Stimulated activated CD4-positive, alpha-beta T cell treated with anti-CD3 and anti-CD28 coated beads, Interleukin-4, amount 100 ng/mL, for 48 hours (primary cell): ENCODE results near the gene NADK.
"Not testable (repeated sequence)": the region's sequence is repeated elsewhere in the genome, so short reads cannot be mapped to it uniquely, and the experiment has no call there.

ENCODE experiments used
- DNase-seq, 2 donors: peaks; one replicate each; pipeline ENCODE4 v3.0.0-alpha.2; 2020; ENCODE audit warnings: low read depth in 2 of 2

NADK gene

DNA sequence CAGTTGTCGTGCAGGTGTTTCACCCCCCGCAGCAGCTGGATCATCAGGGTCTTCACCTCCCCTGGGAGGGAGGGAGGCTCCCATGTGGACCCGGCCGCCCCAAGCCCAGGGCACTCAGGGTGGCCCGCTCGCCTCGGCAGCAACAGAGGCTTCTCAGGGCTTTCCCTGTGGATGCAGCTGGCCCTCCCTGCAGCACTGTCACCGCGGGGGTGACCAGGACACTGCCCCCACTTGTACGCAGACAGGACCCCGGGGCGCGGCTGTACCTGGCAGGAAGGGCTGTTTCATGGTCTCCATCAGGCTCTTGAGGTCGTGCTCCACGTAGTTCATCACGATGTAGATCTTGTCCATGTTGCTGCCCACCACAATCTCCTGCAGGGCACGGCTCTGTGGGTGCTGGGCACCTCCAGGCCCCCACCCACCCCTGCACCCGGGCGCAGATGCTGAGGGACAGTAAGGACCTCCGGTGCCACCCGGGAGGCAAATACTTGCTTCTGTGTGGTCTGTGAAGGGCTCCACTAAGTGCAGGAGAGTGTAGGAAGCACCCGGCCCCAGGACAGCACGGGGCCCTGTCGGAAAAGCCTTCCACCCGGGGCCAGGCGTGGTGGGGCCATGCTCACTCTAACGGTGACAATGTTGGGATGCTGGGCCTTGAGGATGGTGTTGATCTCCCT, 73.8 kb downstream of the NADK start:
- DNase-seq: not testable (repeated sequence)

GRCh38 chr1:1703796-1704195, 74.5 kb downstream of the NADK start:
- no peak for DNase-seq

DNA sequence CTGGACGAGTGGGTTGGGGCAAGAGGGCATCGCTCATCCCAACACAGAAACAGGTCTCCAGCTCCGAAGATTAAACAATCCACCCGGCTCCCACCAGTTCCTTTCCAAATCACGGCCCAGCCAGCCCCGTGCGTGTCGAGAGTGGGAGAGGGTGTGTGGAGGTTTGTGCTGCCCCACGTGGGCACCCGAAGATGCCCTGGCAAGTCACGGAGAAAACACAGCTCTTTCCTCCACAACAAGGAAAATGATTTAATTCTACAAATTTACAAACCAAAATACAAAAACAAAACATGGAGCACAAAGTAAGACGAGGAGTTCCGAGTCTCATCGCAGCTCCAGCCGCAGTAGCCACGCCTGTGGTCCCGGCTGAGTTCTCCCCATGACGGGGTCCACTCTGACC, 75.8 kb downstream of the NADK start:
- not testable (repeated sequence) for DNase-seq
